K562 (cell line): Measurements from ENCODE around the gene CCDC92.

Experiments used
- BRCA1 ChIP-seq, 2 experiments: fragments of 450-650 bp in 1 of 2; sonication (generic) in 1 of 2; formaldehyde crosslinking in 1 of 2; IDR thresholded peaks; 2 replicates each; pipeline versions ENCODE4 v1.5.0 to v1.6.1; 2017 to 2020; ENCODE audit warnings: mild to moderate bottlenecking in 1 of 2, missing genetic modification reagents in 1 of 2
- EP300 ChIP-seq: IDR thresholded peaks from 2 replicates; pipeline ENCODE4 v1.6.1; 2012; ENCODE audit warnings: low read length, improper control_type of control experiment
- NFYB ChIP-seq: IDR thresholded peaks from 2 replicates; pipeline ENCODE4 v1.6.1; 2011; ENCODE audit warnings: mild to moderate bottlenecking, moderate library complexity; ENCODE audit not compliant: insufficient read length; ENCODE audit errors: extremely low read depth
- PURB ChIP-seq: sonication (generic); formaldehyde crosslinking; IDR thresholded peaks from 2 replicates; pipeline ENCODE4 v1.9.0; 2021; ENCODE audit warnings: low read depth, mild to moderate bottlenecking, missing genetic modification reagents
- ZBTB26 ChIP-seq: fragments of 450-650 bp; formaldehyde crosslinking; IDR thresholded peaks from 2 replicates; pipeline ENCODE4 v1.4.0; 2022; ENCODE audit warnings: missing genetic modification characterization
- ZNF282 ChIP-seq: sonication (generic); formaldehyde crosslinking; IDR thresholded peaks from 2 replicates; pipeline ENCODE4 v1.8.1; 2023; ENCODE audit warnings: missing genetic modification reagents
- ZNF384 ChIP-seq: IDR thresholded peaks from 2 replicates; pipeline ENCODE4 v1.6.1; 2012; ENCODE audit warnings: low read depth, low read length, improper control_type of control experiment
- TF ChIP-seq, protein P1 (sequence below): IDR thresholded peaks from 2 replicates; pipeline ENCODE4 v1.6.1; 2016; ENCODE audit warnings: missing genetic modification characterization, missing compliant biosample characterization

GRCh38 chr12:123973552-123974341 is 1.1 kb upstream of the CCDC92 start:
- no peak for TF ChIP-seq EP300
- TF ChIP-seq BRCA1 (IDR thresholded peaks at IDR 0.05), result no peak
- TF ChIP-seq BRCA1 (CRISPR knock-in tag; IDR thresholded peaks at IDR 0.05), result no peak
- TF ChIP-seq NFYB, result no peak
- TF ChIP-seq PURB (CRISPR knock-in tag), result no peak
- TF ChIP-seq ZBTB26 (CRISPR knock-in tag), result no peak
- TF ChIP-seq ZNF384, result no peak
- TF ChIP-seq, protein P1, sequence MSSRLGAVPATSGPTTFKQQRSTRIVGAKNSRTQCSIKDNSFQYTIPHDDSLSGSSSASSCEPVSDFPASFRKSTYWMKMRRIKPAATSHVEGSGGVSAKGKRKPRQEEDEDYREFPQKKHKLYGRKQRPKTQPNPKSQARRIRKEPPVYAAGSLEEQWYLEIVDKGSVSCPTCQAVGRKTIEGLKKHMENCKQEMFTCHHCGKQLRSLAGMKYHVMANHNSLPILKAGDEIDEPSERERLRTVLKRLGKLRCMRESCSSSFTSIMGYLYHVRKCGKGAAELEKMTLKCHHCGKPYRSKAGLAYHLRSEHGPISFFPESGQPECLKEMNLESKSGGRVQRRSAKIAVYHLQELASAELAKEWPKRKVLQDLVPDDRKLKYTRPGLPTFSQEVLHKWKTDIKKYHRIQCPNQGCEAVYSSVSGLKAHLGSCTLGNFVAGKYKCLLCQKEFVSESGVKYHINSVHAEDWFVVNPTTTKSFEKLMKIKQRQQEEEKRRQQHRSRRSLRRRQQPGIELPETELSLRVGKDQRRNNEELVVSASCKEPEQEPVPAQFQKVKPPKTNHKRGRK (tag), result no peak
- TF ChIP-seq ZNF282, result no peak
